WERI-Rb-1 (cell line): Measurements from ENCODE around the gene METAP2.
A peak's percentile ranks its signal among the peaks of the same experiment; 100 is the strongest.

Experiments used
- DNase-seq: peaks from one replicate; pipeline ENCODE4 v3.0.0-alpha.2; 2020
- H3K27ac ChIP-seq: fragments of 250-450 bp; sonication (Bioruptor Pico); 2 replicates; pipeline ENCODE4 v1.5.1; 2020; ENCODE audit warnings: mild to moderate bottlenecking, moderate library complexity
- H3K27me3 ChIP-seq: fragments of 250-450 bp; sonication (Bioruptor Pico); 2 replicates; pipeline ENCODE4 v1.5.1; 2021; ENCODE audit warnings: mild to moderate bottlenecking, low read depth, moderate library complexity; ENCODE audit not compliant: insufficient read depth, severe bottlenecking
- H3K36me3 ChIP-seq: fragments of 250-450 bp; sonication (Bioruptor Pico); 2 replicates; pipeline ENCODE4 v1.5.1; 2020; ENCODE audit warnings: mild to moderate bottlenecking, moderate library complexity
- H3K4me3 ChIP-seq: 2 replicates; pipeline ENCODE4 v1.5.1; 2011; ENCODE audit warnings: low read depth, mild to moderate bottlenecking, control low read depth, low read length
- H3K9me3 ChIP-seq: fragments of 250-450 bp; sonication (Bioruptor Pico); 2 replicates; pipeline ENCODE4 v1.5.1; 2021; ENCODE audit warnings: mild to moderate bottlenecking, moderate library complexity; ENCODE audit not compliant: severe bottlenecking
- TF ChIP-seq, protein P1 (sequence below): IDR thresholded peaks from 2 replicates; pipeline ENCODE4 v1.5.1; 2011; ENCODE audit warnings: low read depth, mild to moderate bottlenecking, control low read depth, inconsistent platforms, low read length

The METAP2 gene

DNA sequence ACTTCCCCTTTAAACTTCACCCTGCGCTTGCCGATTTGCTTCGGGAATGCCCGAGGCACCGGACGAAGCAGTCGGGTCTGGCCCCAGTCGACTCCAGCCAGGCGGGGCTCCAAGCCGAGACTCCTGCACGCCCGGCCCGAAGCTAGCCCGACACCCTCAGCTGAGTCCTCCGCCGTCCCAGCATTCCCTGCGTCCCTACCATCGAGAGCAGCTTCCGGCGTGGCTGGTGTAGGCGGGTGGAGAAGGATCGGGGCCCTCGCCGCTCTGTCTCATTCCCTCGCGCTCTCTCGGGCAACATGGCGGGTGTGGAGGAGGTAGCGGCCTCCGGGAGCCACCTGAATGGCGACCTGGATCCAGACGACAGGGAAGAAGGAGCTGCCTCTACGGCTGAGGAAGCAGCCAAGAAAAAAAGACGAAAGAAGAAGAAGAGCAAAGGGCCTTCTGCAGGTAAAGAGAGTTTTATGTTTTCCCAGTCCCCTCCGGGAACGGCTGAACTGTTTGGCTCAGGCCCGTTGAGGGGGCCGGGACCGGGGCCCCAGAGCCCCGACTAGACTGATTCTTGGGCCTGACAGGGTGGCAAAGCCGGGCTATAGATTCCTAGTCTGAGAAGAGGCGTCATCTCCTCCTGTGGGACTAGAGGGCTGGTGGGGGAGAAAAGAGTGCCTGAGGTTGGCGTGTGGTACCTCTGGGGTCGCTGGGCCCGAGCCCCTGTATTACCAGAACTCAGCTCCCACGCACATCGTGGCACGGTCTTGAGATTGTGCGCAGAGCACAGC lies at the start of gene METAP2:
METAP2 (plus strand) TSS at position 269 of the 776 bp plus-strand sequence; CDS start at position 297, 28 bp downstream.
- peak within 1 kb of the TSS; percentile 96 for H3K4me3 ChIP-seq
- peak within 1 kb of the TSS; percentile 95 for H3K27ac ChIP-seq
- TF ChIP-seq, protein P1, sequence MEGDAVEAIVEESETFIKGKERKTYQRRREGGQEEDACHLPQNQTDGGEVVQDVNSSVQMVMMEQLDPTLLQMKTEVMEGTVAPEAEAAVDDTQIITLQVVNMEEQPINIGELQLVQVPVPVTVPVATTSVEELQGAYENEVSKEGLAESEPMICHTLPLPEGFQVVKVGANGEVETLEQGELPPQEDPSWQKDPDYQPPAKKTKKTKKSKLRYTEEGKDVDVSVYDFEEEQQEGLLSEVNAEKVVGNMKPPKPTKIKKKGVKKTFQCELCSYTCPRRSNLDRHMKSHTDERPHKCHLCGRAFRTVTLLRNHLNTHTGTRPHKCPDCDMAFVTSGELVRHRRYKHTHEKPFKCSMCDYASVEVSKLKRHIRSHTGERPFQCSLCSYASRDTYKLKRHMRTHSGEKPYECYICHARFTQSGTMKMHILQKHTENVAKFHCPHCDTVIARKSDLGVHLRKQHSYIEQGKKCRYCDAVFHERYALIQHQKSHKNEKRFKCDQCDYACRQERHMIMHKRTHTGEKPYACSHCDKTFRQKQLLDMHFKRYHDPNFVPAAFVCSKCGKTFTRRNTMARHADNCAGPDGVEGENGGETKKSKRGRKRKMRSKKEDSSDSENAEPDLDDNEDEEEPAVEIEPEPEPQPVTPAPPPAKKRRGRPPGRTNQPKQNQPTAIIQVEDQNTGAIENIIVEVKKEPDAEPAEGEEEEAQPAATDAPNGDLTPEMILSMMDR, result no peak
- H3K9me3 ChIP-seq, result no peaks in the 10 kb centered on the region
- peaks cover 40% of the 10 kb centered on the region for H3K36me3 ChIP-seq
- peak; percentile 97 for DNase-seq
- H3K27me3 ChIP-seq, result no peaks in the 10 kb centered on the region

DNA sequence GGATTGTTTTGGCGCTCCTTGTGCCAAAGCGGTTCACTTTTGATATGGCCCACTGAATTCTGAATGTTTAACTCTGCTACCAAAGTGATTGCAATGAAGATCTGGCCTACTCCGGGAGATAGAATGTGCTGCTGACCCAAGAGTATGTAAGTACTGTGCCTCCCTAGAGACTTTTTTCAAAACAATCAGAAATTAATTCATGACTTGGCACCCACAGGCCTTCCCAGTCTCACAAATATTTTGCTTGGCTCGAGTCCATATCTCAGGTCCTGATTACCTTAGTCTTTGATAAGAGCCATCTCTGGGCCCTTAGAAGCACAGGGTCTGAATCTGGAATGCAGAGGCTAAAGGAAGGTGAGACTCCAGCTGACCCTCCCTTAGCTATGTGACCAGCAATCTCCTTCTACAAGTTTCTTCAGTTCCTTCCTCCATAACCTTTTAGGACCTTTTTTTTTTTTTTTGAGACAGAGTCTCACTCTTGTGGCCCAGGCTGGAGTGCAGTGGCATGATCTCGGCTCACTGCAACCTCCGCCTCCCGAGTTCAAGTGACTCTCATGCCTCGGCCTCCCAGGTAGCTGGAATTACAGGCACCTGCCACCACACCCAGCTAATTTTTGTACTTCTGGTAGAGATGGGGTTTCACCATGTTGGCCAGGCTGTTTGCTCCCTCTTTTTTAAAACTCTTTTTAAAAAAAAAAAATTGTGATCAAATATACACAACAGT lies 49.5 kb upstream of the METAP2 start:
- no peak for DNase-seq
- Histone ChIP-seq H3K27me3 (no peaks in the 10 kb centered on the region), H3K9me3 (no peaks in the 10 kb centered on the region), H3K36me3 (no peaks in the 10 kb centered on the region), H3K4me3 (no peak overlapping the region), H3K27ac (no peak overlapping the region)
- TF ChIP-seq, protein P1, result no peak

DNA sequence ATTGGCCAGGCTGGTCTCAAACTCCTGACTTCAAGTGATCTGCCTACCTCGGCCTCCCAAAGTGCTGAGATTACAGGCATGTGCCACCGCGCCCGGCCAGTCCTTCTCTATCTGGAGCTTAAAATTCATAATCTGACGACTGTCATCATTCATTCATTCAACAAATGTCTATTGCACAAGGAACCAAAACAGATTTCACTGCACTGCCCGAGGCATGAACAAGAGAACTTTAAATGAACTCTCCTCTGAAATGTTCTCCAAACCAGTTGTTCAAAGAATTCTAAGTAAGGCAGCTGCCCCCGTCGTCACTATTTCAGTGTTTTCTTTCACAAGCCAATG lies 44.8 kb upstream of the METAP2 start:
- no peaks in the 10 kb centered on the region for H3K27me3 ChIP-seq
- no peaks in the 10 kb centered on the region for H3K36me3 ChIP-seq
- H3K4me3 ChIP-seq, result no peak overlapping the region
- DNase-seq, result no peak
- H3K27ac ChIP-seq, result no peak overlapping the region
- TF ChIP-seq, protein P1, result no peak
- no peaks in the 10 kb centered on the region for H3K9me3 ChIP-seq

DNA sequence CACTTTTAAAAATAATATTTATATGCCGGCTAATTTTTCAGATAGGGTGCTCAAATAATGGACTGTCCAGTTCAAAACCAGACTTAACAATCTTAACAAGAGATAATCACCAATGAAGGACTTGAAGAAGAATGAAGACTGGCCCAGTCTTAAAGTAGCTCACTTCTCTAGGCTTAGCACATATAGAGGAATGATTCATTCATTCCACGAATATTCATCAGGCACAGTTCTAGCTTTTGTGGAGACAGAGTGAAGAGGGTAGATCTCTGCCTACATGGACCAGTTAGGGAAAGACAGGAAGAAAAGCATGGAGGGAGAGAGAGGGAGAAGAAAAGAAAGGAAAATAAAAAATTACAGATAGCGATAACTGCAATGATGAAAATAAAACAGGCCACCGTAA lies 42.8 kb upstream of the METAP2 start:
- DNase-seq, result no peak
- no peaks in the 10 kb centered on the region for H3K9me3 ChIP-seq
- TF ChIP-seq, protein P1, result no peak
- no peak overlapping the region for H3K4me3 ChIP-seq
- no peak overlapping the region for H3K27ac ChIP-seq
- H3K36me3 ChIP-seq, result no peaks in the 10 kb centered on the region
- H3K27me3 ChIP-seq, result no peaks in the 10 kb centered on the region

DNA sequence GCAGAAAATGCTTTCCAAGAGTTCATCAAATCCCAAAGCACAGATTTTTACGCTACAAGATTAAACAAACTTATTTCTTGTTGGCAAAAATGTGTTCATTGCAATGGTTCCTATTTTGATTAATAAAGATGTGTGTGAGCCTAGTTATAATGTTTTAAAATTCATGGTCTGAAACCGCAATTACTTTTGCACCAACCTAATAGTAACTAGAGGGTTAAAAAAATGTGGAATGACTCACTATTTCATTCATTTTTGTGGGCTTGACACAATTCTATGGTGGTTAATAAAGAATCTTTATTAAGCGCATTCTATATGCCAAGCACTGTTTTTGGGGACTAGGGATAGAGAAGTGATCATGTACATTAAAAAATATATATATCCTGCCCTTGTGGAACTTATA lies 38.6 kb upstream of the METAP2 start:
- Histone ChIP-seq H3K36me3 (no peaks in the 10 kb centered on the region), H3K9me3 (no peaks in the 10 kb centered on the region), H3K4me3 (no peak overlapping the region), H3K27me3 (no peaks in the 10 kb centered on the region), H3K27ac (no peak overlapping the region)
- TF ChIP-seq, protein P1, result no peak
- DNase-seq, result no peak
